ENCODE results near the gene ATOSA.

The ATOSA gene

DNA sequence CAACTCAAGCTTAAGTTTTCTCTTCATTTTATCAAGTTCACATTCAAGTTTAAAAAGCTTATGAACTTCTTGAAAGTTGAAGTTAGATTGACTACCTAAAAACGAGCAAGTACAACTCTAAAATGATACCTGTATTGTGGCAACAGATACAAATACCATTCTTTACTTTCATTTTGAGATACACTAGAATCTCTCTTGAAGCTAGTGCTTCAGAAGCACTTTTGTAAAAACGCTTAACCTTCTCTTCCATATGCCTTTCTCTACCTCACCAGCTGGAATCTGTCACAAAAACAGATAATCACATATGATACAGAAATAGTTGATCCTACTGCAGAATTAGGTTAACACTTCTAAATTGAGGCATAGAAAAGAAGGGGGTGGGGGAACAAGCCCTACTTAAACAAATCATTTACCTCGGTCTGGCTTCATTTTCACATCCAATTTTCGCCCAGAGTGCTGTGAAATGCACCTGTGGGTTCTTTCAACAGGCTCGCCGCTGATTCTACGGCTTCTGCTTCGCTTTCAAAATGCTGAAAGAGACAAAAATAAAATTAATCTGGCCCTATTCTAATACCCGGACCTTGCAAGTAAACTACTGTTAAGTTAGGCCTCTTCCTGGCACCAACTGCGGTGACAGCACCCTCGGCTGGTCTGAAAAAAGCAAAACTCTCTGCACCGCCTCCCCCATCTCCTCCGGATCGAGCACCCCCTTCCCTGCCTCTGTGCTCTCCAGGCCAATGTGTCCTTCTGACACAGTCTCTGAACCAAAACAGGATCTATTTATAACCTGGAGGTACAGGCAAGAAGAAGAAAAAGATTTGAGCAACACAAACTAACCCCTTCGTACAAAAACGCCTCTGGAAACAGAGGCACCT lies 1.4 kb downstream of the ATOSA start:
- DNase-seq (ENCODE audit: low read depth), result no peak
- peak overlapping the region; percentile 87 for H3K4me3 ChIP-seq (ENCODE audit: low read length)
- TF ChIP-seq, protein P1, sequence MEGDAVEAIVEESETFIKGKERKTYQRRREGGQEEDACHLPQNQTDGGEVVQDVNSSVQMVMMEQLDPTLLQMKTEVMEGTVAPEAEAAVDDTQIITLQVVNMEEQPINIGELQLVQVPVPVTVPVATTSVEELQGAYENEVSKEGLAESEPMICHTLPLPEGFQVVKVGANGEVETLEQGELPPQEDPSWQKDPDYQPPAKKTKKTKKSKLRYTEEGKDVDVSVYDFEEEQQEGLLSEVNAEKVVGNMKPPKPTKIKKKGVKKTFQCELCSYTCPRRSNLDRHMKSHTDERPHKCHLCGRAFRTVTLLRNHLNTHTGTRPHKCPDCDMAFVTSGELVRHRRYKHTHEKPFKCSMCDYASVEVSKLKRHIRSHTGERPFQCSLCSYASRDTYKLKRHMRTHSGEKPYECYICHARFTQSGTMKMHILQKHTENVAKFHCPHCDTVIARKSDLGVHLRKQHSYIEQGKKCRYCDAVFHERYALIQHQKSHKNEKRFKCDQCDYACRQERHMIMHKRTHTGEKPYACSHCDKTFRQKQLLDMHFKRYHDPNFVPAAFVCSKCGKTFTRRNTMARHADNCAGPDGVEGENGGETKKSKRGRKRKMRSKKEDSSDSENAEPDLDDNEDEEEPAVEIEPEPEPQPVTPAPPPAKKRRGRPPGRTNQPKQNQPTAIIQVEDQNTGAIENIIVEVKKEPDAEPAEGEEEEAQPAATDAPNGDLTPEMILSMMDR (conservative IDR thresholded peaks at IDR 0.05; ENCODE audit: low read depth, low read length), result peak; percentile 29

DNA sequence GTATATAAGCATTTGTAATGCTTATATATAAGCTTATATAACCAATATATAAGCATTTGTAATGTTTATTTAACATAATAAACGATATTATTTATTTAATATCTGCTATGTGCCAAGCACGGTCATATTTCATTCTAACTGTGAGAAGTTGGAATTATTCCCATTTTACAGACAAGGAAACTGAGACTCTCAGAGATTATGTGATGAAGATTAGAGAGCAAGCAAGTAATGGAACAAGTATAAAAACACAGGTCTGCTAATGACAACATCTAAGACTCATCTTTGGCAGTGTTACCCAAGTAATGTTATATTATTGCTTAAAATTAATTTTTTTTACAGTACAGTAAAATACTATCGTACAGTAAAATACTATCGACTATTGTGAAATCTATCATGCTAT lies 4.4 kb downstream of the ATOSA start:
- no peak overlapping the region for H3K4me3 ChIP-seq (ENCODE audit: low read length)
- TF ChIP-seq, protein P1 (conservative IDR thresholded peaks at IDR 0.05; ENCODE audit: low read depth, low read length), result no peak
- DNase-seq (ENCODE audit: low read depth), result no peak

DNA sequence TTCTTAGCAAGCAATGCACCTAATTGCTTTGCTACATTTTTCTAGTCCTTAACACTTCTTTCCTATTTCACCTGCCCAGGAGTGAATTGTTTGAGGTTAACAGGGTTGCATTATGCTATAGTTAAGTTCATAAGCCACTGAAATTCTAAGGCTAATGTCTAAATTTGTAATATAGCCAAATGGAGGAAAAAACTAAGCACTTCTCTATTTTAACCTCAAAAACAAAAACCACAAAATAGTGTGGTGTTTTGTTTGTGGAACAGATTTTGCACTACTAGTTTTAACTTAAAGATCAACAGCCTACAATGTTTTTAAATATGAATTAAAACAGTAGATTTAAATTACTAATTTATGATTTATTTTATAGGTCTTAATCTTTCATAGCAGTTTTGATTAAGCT lies 5.5 kb downstream of the ATOSA start:
- H3K4me3 ChIP-seq (ENCODE audit: low read length), result no peak overlapping the region
- TF ChIP-seq, protein P1 (conservative IDR thresholded peaks at IDR 0.05; ENCODE audit: low read depth, low read length), result no peak
- no peak for DNase-seq (ENCODE audit: low read depth)

DNA sequence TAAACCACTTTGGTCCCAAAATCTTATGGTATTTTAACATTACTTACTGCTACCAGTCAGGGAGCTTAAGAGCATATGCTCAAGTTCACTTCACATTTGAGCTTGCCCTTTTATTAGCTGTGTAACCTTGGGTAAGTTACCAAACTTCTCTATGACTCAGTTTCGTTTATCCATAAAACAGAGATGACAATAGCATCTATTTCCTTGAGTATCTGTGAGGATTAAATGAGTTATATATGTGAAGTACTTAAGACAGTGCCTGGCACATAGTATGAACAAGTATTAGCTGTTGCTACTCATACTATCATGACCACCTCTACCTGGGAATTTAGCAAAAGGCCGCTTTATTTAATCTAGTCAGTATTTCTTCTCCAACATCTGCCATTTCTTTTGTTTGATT lies 5.9 kb downstream of the ATOSA start:
- H3K4me3 ChIP-seq (ENCODE audit: low read length), result no peak overlapping the region
- no peak for DNase-seq (ENCODE audit: low read depth)
- TF ChIP-seq, protein P1 (conservative IDR thresholded peaks at IDR 0.05; ENCODE audit: low read depth, low read length), result no peak

DNA sequence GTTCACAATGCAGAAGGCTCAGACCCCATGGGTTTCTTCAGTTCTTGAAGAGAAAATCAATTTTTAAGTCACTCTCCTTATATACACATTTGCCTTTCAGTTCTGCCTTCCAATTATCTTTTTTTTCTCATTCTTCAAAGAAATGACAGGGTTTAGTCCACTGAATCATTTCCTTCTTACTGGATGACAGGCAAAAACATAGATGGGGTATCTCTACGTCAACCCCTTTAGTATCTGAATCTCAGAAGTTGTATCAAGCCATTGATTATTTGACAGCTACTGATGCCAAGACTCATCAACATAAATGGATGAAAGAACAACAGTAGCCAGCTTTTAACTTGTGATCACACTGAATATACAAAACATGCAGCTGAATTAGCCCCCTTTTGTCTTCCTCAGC lies 6.5 kb downstream of the ATOSA start:
- TF ChIP-seq, protein P1 (conservative IDR thresholded peaks at IDR 0.05; ENCODE audit: low read depth, low read length), result no peak
- no peak for DNase-seq (ENCODE audit: low read depth)
- H3K4me3 ChIP-seq (ENCODE audit: low read length), result no peak overlapping the region

DNA sequence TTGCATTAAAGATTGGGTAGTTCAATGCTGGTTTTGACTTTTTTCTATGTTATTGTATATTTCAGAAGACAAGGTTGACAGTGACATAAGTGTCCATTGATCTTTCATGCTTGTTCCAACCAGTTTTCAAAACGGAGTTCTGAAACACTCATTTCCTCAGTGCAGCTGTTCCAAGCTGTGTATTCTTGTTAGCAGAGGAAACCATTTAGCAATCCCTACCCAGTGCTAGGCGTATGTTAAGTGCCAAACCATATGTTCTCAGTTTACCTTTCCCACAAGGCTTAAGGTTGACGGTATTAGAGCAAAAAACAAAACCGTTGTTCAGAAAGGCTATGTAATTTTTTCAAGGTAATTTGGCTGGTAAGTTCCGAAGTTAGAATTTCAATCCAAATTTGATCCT lies 9.1 kb downstream of the ATOSA start:
- TF ChIP-seq, protein P1 (conservative IDR thresholded peaks at IDR 0.05; ENCODE audit: low read depth, low read length), result no peak
- DNase-seq (ENCODE audit: low read depth), result no peak
- no peak overlapping the region for H3K4me3 ChIP-seq (ENCODE audit: low read length)

DNA sequence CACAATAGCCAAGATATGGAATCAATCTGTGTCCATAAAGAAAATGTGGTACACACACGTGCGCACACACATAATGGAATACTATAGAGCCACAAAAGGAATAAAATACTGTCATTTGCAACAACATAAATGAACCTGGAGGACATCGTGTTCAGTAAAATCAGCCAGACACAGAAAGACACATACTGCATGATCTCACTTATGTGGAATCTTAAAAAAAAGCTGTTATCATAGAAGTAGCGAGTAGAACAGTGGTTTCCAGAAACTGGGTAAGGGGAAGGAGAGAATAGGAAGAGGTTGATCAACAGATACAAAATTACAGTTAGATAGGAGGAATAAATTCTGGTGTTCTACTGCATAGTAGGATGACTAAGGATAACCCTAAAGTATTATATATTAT lies 11.1 kb downstream of the ATOSA start:
- TF ChIP-seq, protein P1 (conservative IDR thresholded peaks at IDR 0.05; ENCODE audit: low read depth, low read length), result no peak
- no peak for DNase-seq (ENCODE audit: low read depth)
- H3K4me3 ChIP-seq (ENCODE audit: low read length), result no peak overlapping the region
